HG03432 (cell line): ENCODE measurements around the gene SMAD6.
A peak's percentile ranks its signal among the peaks of the same experiment; 100 is the strongest.
"Not testable (repeated sequence)": the region's sequence is repeated elsewhere in the genome, so short reads cannot be mapped to it uniquely, and the experiment has no call there.

Source experiments
- ATAC-seq: cut with Tn5 transposase; IDR thresholded peaks from one replicate; pipeline ENCODE4 v1.9.1; 2021; ENCODE audit warnings: mild to moderate bottlenecking, moderate library complexity; ENCODE audit not compliant: unreplicated experiment

SMAD6 gene

DNA sequence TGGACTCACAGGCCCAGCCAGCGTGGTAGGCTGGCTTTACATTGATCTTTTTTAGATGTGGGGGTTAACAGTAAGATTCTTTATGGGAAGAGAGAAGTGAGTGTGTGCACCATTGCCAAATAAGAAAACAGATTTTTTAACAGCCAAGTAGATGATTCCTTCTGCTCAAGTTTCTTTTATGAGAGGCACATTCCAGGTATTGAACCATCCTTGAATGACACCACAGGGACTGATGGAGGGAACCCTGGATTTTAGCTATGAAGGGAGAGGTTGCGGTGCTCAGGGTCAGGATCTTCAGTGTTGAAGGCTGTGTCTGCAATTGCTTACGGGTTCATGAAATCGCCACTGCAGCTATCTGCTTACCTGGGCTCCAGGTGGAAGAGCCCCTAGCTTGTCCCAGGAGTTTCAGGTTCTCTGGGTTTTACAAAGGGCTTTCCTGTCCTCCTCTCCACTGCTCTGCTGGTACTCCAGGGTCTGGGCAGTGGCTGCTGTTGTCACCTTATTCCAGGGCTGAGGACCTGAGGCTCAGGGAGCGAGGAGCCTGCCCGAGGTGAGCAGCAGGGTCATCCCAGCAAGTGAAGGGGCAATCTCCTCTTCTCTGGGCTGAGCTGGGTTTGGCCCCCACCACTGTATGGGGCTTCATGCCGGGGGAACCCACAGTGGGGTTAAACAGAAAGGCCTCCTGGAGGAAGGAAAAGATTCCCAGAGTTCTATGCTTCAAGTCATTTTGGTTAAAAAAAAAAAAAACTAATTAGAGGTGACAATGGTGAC, 53.4 kb downstream of the SMAD6 start:
- ATAC-seq = no peak

DNA sequence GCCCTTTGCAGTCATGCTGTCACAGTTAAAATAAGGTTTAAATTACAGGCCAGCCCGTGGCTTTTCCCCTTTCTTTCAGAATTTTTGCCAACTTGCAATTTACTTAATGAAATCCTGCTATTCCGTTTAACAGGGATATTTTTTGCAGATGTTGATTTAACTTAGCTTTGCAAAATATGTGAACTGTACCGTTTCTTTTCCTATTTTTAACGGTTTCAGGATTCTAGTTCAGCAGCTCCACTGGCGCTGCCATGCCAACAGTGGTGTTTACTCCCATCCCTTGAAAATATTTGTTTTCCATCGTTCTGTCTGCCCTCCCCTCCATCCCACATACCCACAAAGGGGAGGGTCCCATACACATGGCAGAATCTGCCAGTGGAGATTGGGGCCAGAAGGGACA, 54.3 kb downstream of the SMAD6 start:
- no peak for ATAC-seq

DNA sequence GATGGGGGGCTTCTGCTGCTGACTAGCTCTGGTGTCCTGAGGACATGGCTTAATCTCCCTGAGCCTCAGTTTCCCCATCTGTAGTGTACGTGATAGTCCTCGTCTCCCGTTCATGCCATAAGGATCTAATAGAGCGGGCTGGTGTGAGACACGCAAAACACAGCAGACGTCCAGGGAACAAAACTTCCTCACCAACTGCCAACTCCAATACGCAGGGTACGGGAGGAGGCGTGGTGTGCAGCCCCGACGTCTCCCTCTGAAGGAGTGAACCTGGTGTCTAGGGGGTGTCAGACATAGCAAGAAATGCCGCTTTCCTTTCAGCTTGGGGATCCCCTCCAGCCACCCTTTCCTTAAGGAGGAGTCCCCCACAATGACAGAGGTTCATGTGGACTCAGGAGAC, 55.0 kb downstream of the SMAD6 start:
- ATAC-seq = no peak

DNA sequence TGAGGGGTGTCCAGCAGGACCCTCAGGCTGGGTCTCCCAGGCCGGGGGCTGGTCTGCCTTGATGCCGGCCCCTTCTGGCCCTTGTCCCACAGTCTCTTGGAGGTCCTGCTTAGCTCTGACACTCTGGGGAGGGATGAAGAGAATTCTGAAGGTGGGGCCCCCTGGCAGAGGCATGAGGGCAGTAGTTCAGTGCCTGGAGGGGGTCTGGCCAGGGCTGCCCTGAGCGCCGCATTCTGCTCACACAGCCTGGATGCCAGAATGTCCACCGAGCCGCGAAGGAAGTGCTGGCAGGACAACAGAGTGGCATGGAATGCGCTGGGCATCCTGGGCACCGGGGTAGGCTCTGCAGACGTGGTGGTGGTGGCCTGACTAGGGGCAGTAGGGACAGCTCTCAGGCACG, 55.5 kb downstream of the SMAD6 start:
- no peak for ATAC-seq

DNA sequence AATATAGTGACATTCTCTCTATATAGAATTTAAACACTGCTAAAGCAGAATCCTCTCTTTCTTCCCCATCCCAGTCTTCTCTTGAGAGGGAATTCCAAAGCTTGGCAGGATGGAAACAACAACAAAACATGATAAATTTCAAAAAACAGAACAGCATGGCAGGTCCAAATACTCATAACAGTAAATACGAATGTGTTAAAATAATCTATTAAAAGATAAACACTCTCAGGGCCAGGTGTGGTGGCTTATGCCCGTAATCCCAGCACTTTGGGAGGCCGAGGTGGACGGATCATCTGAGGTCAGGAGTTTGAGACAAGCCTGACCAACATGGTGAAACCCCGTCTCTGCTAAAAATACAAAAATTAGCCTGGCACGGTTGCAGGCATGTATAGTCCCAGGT, 56.2 kb downstream of the SMAD6 start:
- not testable (repeated sequence) for ATAC-seq

DNA sequence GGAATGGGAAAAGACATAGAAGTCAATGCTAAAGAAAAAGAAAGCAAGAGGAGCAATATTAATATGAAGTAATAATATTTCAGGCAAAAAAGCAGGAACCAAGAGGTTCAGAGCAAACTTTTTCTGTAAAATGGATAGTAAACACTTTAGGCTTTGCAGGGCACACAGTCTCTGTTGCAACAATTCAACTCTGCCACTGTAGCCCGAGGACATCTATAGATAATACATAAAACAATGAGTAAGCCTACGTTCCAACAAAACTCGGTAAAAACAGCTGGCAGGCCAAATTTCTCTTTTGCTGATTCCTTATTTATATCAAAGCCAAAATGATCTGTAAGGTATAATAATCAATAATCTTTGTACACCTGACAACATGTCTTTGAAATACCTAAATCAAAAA, 56.8 kb downstream of the SMAD6 start:
- no peak for ATAC-seq

DNA sequence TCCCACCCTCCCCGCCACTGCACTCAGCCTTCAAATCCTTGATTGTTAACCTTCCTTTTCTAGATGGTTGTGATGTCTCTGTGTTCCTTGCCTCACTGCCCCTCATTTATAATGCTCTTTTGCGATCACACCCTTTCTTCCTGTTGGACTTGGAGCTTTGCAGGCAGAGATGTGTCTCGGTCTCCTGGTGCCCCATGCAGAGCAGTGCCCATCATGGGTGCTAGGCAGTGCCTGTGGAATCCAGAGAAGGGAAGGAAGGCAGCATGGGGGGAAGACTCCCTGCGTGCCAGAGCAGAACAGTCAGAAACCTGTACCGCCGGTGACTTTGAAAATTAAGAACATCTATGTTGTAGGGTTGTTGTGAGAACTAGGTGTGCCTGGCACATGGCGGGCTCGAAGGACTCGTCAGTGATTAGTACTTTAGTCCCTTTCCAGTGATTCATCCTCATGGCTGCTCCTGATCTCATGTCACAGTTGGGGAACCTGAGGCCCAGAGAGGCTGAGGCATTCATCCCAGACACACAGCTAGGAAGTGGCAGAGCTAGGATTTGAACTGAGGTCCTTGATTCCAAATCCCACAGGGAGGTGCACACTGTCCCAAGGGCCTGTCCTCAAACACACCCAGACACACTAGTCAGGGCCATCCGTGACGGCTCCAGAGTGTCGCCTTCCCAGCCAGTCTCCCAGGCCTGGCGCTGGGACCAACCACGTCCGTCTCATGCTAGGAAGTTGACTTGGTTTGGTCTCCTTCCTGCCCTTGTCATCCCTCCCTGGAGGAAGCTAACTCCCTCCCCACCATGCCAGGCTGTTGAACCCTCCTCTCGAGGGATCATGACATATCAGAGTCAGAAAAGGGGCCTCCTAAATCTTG, 58.3 kb downstream of the SMAD6 start:
- ATAC-seq = no peak

DNA sequence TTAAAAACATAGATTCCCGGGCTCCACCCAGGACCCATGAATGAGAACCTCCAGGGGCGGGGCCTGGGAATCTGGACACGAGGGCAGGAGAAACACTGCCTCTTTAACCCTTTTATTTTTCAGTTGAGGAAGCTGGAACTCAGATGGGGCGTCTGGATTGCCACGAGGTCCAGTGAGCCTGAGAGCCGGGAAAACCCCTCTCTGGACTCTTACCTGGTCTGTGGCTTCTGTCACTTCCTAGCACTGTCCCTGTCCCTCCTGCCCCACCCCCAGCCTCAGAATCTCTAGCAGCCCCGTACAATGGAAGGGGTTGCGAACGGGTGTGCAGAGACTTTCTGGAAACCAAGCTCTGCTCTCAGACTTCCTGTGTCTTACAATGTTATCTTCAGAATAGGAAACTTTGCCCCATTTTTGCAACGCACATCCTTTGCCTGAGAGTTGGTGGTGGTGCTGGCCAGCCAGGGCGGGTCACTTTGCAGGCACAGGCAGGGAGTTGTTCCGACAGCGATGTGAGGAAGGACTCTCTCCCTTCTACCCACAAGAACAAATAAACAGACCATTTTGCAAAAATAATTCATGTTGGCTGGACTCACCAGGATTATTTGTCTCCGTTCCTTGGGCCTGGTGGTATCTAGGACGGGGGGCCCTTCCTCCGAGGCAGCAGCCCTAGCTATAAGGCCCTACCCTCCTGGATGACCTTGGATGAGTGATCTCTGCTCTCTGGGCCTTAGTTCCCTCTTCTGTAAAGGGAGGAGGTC, 59.1 kb downstream of the SMAD6 start:
- ATAC-seq = no peak

DNA sequence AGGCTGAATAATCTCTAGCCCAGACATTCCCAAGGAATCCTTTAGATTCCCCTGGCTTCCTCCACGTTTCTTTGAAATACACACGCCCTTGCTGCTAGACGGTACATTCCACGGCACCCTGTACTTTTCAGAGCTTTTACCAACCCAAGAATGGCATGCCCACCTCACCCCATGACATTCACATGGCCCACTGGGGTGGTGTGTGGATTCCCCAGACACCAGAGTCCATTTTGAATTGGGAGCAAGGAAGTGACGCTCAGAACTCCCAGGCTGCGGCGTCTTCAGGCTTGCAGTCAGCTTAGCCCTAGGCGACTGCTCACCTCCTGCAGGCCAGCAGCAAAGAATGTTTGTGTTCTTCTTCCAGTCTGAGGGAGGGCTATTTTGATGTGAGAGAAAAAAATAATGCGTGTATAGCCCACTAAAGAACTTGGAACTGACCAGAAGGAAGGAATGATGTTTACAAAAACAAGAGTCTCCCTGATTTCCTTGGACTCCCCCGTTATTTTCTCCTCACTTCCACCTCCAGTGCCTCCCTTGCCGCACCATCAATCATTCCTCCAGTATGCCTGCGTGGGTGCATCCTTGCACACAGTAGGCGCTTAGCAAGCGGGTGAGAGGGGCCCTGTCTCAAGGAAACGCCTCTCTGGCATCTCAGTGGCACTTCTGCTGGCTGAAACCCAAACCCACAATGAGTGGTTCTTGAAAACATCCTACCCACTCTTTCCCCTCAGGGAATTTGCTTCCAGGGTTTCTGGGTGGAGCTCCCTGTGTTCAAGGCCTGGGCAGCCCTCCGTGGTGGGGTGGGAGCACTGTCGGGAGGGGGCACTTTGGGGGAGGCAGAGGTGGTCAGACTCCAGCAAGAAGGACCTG, 59.9 kb downstream of the SMAD6 start:
- ATAC-seq = no peak

DNA sequence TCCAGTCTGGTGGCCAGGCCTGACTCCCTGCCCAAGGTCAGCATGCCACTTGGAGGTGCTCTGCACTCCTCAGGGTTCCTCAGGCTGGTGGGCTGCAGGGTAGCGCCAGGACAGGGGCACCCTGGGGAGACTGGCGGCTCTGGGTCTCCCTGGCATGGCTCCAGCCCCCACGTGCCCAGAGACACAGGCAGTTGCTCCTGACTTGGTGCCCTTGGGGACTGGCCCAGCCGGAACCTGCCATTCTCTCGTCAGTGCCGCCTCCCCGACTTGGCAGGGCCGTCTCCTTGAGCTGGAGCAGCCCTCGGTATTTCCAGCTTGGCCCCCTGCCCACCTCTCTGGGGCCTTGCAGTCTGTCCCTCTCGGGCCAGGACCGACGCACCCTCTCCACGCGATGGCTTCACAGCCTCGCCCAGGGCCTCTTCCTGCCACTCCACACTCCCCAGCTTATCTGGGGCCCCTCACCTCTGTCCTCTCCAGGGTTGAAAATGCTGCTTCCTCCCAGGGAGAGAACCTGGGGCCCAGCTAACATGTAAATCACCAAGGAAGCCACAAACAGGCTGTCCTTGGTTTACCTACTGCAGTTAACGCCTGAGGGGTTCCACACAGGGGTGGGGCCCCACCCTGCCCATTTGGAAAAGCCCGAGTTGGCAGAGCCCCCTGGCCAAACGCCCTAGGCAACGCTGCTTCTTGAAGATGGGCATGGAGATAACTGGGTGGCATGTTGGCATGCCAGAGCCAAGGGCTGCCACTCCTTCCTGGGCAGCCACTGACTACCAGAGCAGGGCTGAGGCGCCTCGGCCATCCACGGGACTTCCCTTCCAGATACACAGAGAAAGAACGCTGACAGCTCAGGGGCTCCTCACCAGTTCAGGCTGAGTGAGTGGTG, 61.4 kb downstream of the SMAD6 start:
- no peak for ATAC-seq

DNA sequence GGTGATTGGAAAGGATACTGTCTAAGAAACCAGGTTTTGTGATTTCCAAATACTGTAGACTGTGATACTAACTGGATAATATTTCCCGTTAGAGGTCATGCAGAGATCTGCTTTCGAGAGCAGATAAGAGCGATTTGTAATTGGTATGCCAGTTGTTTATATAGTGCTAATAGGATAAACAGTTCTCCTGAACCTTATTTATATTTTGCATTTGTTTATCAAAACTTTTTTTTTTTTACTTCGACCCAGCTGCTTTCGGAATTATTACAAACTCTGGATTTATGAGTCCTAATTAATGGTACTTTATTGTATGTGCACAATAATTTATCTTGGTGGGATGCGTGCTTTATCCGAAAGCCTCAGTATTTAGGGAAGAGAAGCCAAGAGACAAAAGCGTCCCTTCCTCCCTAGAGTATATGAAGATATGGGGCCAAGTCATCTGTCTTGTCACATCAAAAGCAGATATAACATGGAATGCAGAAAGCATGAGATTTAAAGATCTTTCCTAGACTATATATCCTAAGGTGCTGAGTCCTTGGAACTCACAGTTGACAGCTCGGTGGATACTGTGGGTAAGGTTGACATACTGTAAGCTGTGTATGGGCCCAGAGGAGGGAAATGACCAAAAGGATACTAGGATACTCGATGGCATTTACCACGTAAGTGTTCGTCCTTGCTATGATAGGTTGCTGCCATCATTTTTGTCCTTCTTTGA, 62.2 kb downstream of the SMAD6 start:
- ATAC-seq = no peak

DNA sequence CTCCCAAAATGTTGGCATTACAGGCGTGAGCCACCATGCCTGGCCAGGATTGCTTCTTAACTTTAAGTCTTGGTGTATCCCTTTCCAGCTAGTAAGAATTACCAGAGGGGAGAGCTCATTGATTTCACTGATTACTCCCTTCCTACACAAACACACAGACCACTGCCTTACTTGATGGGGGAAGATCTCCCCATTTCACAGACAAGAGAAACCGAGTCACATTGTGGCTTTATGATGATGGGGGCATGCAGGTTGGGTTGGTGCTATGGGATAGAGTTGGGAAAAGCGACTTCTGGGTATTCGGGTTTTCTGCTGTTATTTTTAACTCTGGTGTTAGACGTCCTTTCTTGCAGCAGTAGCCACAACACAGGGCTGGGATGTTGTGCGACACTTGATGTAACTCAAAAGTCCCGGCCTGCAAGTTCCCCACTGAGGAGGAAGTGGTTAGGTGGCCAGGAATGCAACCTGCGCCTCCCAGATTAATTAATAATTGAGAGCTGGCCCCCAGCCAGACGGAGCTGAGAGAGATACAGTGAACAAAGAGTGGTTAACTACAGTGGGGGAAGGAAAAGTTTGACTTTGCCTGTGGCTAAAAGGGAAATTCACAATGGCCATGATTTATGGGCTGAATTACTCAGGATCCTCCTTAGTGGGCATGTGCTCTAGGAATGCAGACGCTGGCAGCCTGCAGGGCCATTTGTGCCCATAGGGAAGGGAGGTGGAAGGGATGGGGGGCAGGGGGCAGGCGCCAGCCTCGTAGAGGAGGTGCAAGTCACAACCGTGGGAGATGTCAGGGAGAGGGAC, 63.6 kb downstream of the SMAD6 start:
- peak; percentile 55 for ATAC-seq

DNA sequence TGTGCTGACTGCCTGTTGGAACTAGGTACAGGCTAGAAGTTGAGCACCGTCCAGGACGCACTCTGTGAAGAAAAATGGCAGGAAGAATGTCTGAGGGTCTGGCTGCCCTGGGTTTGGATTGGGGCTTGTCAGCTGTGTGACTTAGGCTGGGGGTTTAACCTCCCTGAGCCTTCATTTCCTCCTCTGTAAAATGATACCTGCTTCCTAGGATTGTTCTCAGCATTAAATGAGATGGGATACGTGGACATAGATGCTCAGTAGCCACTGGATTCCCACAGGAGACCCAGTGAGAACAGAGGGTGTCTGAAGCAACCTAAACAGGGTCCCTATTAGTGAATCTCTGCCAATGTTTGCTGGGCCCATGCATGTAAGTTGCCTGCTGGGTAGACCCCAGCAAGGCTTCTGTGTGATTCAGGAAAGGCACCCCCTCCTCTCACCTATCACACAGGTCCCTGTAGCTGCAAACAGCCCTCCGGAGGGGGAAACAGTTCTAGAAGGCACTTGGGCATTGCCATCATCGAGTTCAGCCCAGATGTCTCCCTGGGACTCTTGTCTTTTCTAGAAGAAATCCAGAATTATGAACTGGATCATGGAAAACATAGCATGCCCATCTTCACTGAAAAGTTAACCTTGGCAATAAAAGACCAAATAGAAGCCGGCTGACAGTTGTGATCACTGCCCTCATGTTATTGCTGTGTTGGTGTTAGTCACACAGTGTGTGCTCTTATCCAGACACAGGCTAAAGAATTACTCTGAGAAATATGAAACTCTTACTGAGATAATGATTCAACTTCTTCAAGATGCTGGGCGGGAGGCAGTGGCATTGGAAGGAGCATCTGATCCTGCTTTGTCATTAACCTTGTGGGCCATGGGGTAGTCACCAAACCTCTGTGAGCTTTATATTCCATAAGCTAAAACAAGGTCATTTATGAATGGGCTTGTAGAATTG, 64.5 kb downstream of the SMAD6 start:
- no peak for ATAC-seq

DNA sequence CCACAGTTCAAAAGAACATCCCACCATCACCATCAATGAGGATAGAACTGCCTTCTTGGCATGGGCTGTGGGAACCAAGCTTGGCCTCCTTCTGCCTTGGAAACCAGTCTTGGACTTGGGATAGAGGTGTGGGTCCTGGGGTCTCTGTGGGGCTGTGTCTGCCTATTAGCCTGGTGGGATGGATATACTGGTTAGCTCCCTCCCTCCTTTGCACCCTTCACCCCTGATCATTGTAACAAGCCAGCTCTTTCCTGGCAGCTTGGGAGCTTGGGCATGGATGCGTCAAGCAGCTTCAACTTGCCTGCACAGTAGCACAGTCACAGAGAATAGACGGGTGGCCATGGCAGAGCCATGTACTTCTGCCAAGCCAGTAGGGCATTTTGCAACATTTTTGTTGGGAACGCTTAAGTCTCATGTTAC, 65.2 kb downstream of the SMAD6 start:
- no peak for ATAC-seq

DNA sequence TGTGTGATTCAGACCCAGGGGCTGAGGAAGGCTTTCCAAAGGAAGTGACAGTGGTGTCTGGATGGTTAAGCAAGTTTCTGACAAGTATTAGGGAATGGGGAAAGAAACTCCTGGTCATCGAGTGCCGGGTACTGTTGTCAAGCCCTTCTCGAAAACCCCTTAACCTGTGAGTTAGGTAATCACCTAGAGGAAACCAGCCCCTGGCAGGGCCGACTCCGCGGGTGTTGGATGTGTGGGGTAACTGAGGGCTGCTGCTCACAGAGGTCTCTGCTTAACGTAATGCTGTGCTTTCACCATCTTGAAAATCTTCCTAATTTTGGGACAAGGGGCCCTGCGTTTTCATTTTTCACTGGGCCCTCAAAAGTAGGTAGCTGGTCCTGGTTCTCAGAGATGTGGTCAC, 67.0 kb downstream of the SMAD6 start:
- ATAC-seq = no peak

DNA sequence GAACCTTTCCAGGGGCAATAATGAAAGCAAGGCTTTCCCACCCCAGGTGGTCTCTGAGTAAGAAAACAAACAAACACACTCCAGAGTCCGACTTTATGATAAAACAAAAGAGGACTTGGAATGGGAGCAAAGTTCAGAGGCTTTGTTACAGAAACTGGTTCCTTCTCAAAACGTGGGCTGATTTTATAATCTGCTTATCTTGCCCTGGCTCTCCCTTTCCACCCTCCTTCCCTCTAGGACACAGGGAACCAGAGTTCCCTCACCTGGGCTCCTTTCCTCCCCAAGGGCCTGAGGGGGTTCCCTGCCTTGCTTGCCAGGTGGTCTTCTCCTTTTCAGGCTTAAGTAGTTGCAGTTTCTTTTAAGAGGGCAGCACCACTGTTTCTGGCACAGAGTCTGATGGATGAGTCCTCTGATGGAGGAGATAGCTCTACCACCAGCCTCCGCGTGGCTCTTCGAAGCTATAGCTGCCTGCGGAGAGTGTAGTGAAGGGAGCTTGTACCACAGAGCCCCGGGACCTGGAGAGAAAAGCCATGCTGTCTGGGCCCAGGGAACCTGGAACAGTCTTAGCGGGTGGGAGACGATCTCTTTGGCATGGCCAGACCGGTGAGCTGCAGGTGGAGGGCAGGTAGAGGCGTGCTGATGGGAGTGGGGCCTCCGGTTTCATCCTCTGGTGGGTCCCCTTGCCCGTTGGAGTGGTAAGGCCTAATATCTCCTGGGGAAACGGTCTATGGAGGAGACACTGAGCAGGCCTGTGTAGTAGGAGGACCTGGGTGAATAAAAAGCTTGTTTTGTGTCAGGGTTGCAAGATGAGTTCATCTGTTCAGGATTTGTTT, 68.7 kb downstream of the SMAD6 start:
- no peak for ATAC-seq
